HCT116 (cell line): ENCODE measurements around the gene EPHA3. TPM values are rescaled to one million over a fixed set of nuclear protein-coding genes. Genes with fewer than 3 reads are reported as not detected.

ENCODE experiments used
- ATAC-seq: fragments of 200-7000 bp; cut with Tn5 transposase; 2 replicates; pipeline ENCODE4 v1.9.1; 2020; ENCODE audit warnings: mild to moderate bottlenecking, moderate library complexity
- BruUV-seq: library from RNA; stranded (reverse); fragments of 400-500 nt; replicated peaks from 2 replicates; lab custom pipeline; 2021; lab: Mats Ljungman, UMichigan
- CTCF ChIA-PET: fragments of 300-600 bp; sonication (Branson Sonifier 250); formaldehyde crosslinking; loops from one replicate; lab custom pipeline; 2021; ENCODE audit warnings: antibody characterized with exemption; lab: Charles Lee
- POLR2A ChIA-PET: fragments of 300-600, 350-600 bp; sonication (Branson Sonifier 250); formaldehyde crosslinking; loops from one replicate; lab custom pipeline; 2021; ENCODE audit warnings: antibody characterized with exemption; lab: Charles Lee
- RAD21 ChIA-PET, 2 experiments: fragments of 300-600 bp; sonication (Branson Sonifier 250); formaldehyde crosslinking; loops; one replicate each; lab custom pipeline; 2023; ENCODE audit warnings: low total read pairs in 2 of 2; ENCODE audit not compliant: uncharacterized antibody in 2 of 2, unreplicated experiment in 2 of 2, low non-redundant PET in 1 of 2; lab: Charles Lee
- DNase-seq: peaks from one replicate; pipeline ENCODE4 v3.0.0-alpha.2; 2010; ENCODE audit warnings: low read depth, low spot score
- H2AFZ ChIP-seq: fragments of 200-600 bp; shearing (Covaris generic), sonication (generic); 2 replicates; pipeline ENCODE4 v1.6.1; 2017; ENCODE audit warnings: low read depth, mixed run types, mixed read lengths, antibody characterized with exemption, low read length; ENCODE audit not compliant: poor library complexity, severe bottlenecking
- H3K27ac ChIP-seq: 2 replicates; pipeline ENCODE4 v1.5.1; 2012; ENCODE audit warnings: low read depth, low read length
- H3K27me3 ChIP-seq: fragments of 200-600 bp; sonication (generic); 2 replicates; pipeline ENCODE4 v1.6.1; 2016; ENCODE audit warnings: mixed run types, low read length, mixed read lengths; ENCODE audit not compliant: insufficient read depth
- H3K36me3 ChIP-seq, 2 experiments: fragments of 200-500 bp in 1 of 2; fragments of 200-600 bp in 1 of 2; sonication (Bioruptor generic) in 1 of 2; sonication (generic) in 1 of 2; 2 replicates each; pipeline versions ENCODE4 v1.5.1 to v1.6.1; 2014 to 2016; ENCODE audit warnings: low read length in 2 of 2, inconsistent platforms in 1 of 2, mixed read lengths in 1 of 2, mixed run types in 1 of 2; ENCODE audit not compliant: insufficient read depth in 2 of 2, control insufficient read depth in 1 of 2
- H3K4me1 ChIP-seq, 2 experiments: fragments of 200-600 bp in 1 of 2; sonication (generic) in 1 of 2; 2 replicates each; pipeline versions ENCODE4 v1.5.1 to v1.6.1; 2012 to 2017; ENCODE audit warnings: low read length in 2 of 2, inconsistent platforms in 1 of 2, mild to moderate bottlenecking in 1 of 2, mixed read lengths in 1 of 2, mixed run types in 1 of 2, moderate library complexity in 1 of 2; ENCODE audit not compliant: insufficient read depth in 2 of 2, control insufficient read depth in 1 of 2
- H3K4me2 ChIP-seq: fragments of 200-600 bp; sonication (generic); 2 replicates; pipeline ENCODE4 v1.6.1; 2017; ENCODE audit warnings: mixed run types, low read length, mixed read lengths
- H3K4me3 ChIP-seq, 2 experiments: fragments of 200-600 bp in 1 of 2; sonication (generic) in 1 of 2; replicated peaks in 1 of 2; 2 replicates each; pipeline ENCODE4 v1.5.1; 2011 to 2016; ENCODE audit warnings: low read length in 2 of 2, control low read depth in 1 of 2, low read depth in 1 of 2, mild to moderate bottlenecking in 1 of 2, mixed read lengths in 1 of 2, mixed run types in 1 of 2
- H3K79me2 ChIP-seq: fragments of 200-600 bp; sonication (generic); 2 replicates; pipeline ENCODE4 v1.6.1; 2017; ENCODE audit warnings: mild to moderate bottlenecking, mixed run types, low read length, moderate library complexity, mixed read lengths; ENCODE audit not compliant: insufficient read depth
- H3K9ac ChIP-seq: fragments of 200-600 bp; sonication (generic); 2 replicates; pipeline ENCODE4 v1.6.1; 2016; ENCODE audit warnings: low read length, mixed read lengths
- H3K9me2 ChIP-seq: fragments of 200-600 bp; sonication (generic), shearing (Covaris generic); 2 replicates; pipeline ENCODE4 v1.6.1; 2017; ENCODE audit warnings: mixed run types, mild to moderate bottlenecking, moderate library complexity; ENCODE audit not compliant: insufficient read depth
- H3K9me3 ChIP-seq, 2 experiments: fragments of 200-500 bp in 1 of 2; fragments of 200-600 bp in 1 of 2; sonication (Bioruptor generic) in 1 of 2; sonication (generic) in 1 of 2; 2 replicates each; pipeline ENCODE4 v1.6.1; 2014 to 2017; ENCODE audit warnings: low read length in 2 of 2, mixed read lengths in 2 of 2, inconsistent platforms in 1 of 2, low read depth in 1 of 2, mild to moderate bottlenecking in 1 of 2, mixed run types in 1 of 2, moderate library complexity in 1 of 2; ENCODE audit not compliant: control insufficient read depth in 1 of 2, insufficient read depth in 1 of 2
- H4K20me1 ChIP-seq: fragments of 200-600 bp; sonication (generic), shearing (Covaris generic); 2 replicates; pipeline ENCODE4 v1.6.1; 2017; ENCODE audit warnings: mixed run types, mild to moderate bottlenecking, moderate library complexity; ENCODE audit not compliant: insufficient read depth
- ATF3 ChIP-seq: IDR thresholded peaks from 2 replicates; pipeline ENCODE4 v1.6.1; 2012
- CBX3 ChIP-seq: IDR thresholded peaks from 2 replicates; pipeline ENCODE4 v1.6.1; 2012; ENCODE audit warnings: low read depth
- CEBPB ChIP-seq: IDR thresholded peaks from 2 replicates; pipeline ENCODE4 v1.6.1; 2012; ENCODE audit warnings: low read depth
- EGR1 ChIP-seq: IDR thresholded peaks from 2 replicates; pipeline ENCODE4 v1.6.1; 2012; ENCODE audit warnings: low read depth
- ELF1 ChIP-seq: IDR thresholded peaks from 2 replicates; pipeline ENCODE4 v1.6.1; 2012; ENCODE audit warnings: low read depth, borderline replicate concordance
- EZH2phosphoT487 ChIP-seq: fragments of 200-600 bp; IDR thresholded peaks from 2 replicates; pipeline ENCODE4 v1.6.1; 2018; ENCODE audit warnings: antibody characterized with exemption, borderline replicate concordance
- FOSL1 ChIP-seq: IDR thresholded peaks from 2 replicates; pipeline ENCODE4 v1.6.1; 2012; ENCODE audit warnings: low read depth
- JUND ChIP-seq: IDR thresholded peaks from 2 replicates; pipeline ENCODE4 v1.6.1; 2012
- POLR2A ChIP-seq: IDR thresholded peaks from 2 replicates; pipeline ENCODE4 v1.7.0; 2011; ENCODE audit warnings: borderline replicate concordance; ENCODE audit not compliant: insufficient read depth, insufficient read length; ENCODE audit errors: extremely low read depth
- POLR2AphosphoS5 ChIP-seq: IDR thresholded peaks from 2 replicates; pipeline ENCODE4 v1.6.1; 2011; ENCODE audit warnings: mild to moderate bottlenecking, low read depth, low read length, moderate library complexity
- RAD21 ChIP-seq: IDR thresholded peaks from 2 replicates; pipeline ENCODE4 v1.6.1; 2012; ENCODE audit warnings: low read depth, mild to moderate bottlenecking
- SIN3A ChIP-seq: IDR thresholded peaks from 2 replicates; pipeline ENCODE4 v1.6.1; 2012; ENCODE audit warnings: low read depth
- TCF7L2 ChIP-seq: IDR thresholded peaks from 2 replicates; pipeline ENCODE4 v1.7.0; 2011; ENCODE audit warnings: borderline replicate concordance, inconsistent platforms; ENCODE audit not compliant: insufficient read depth, insufficient read length; ENCODE audit errors: extremely low read depth
- YY1 ChIP-seq: IDR thresholded peaks from 2 replicates; pipeline ENCODE4 v1.6.1; 2011; ENCODE audit warnings: low read length, low read depth, moderate library complexity, mild to moderate bottlenecking; ENCODE audit not compliant: insufficient replicate concordance; ENCODE audit errors: extremely low read depth
- ZFX ChIP-seq: fragments of 450-650 bp; IDR thresholded peaks from 2 replicates; pipeline ENCODE4 v1.6.1; 2017
- ZNF274 ChIP-seq: fragments of 200-500 bp; sonication (Bioruptor generic); IDR thresholded peaks from 2 replicates; pipeline ENCODE4 v1.6.1; 2014; ENCODE audit warnings: mild to moderate bottlenecking, low read depth, low read length, inconsistent platforms
- intact Hi-C: fragments of 100-400 bp; cut with micrococcal nuclease; formaldehyde crosslinking; loops from 2 replicates; pipeline ENCODE4 v1.10.0; 2022
- total RNA-seq: library from RNA; stranded (reverse); gene quantifications from one replicate; pipeline ENCODE4 v1.2.1, GENCODE V29; 2021; ENCODE audit not compliant: unreplicated experiment
- TF ChIP-seq, protein P1 (sequence below), 3 experiments: fragments of 200-600 bp in 1 of 3; sonication (generic) in 1 of 3; IDR thresholded peaks in 2 of 3; conservative IDR thresholded peaks in 1 of 3; 2 replicates each; pipeline ENCODE4 v1.5.1; 2012 to 2017; ENCODE audit warnings: low read depth in 2 of 3, low read length in 2 of 3, antibody characterized with exemption in 1 of 3, borderline replicate concordance in 1 of 3, control low read depth in 1 of 3, mild to moderate bottlenecking in 1 of 3, mixed read lengths in 1 of 3, mixed run types in 1 of 3, moderate library complexity in 1 of 3; ENCODE audit not compliant: insufficient read depth in 1 of 3
- TF ChIP-seq, protein P2 (sequence below): IDR thresholded peaks from 2 replicates; pipeline ENCODE4 v1.6.1; 2012
- TF ChIP-seq, protein P3 (sequence below): IDR thresholded peaks from 2 replicates; pipeline ENCODE4 v1.6.1; 2012; ENCODE audit warnings: low read depth
- TF ChIP-seq, protein P4 (sequence below): IDR thresholded peaks from 2 replicates; pipeline ENCODE4 v1.6.1; 2011; ENCODE audit warnings: mild to moderate bottlenecking, low read length, moderate library complexity; ENCODE audit not compliant: insufficient replicate concordance; ENCODE audit errors: extremely low read depth

The EPHA3 gene
- total RNA-seq, 1 experiment from 2014 or later, result not detected

- TF ChIP-seq, protein P1, sequence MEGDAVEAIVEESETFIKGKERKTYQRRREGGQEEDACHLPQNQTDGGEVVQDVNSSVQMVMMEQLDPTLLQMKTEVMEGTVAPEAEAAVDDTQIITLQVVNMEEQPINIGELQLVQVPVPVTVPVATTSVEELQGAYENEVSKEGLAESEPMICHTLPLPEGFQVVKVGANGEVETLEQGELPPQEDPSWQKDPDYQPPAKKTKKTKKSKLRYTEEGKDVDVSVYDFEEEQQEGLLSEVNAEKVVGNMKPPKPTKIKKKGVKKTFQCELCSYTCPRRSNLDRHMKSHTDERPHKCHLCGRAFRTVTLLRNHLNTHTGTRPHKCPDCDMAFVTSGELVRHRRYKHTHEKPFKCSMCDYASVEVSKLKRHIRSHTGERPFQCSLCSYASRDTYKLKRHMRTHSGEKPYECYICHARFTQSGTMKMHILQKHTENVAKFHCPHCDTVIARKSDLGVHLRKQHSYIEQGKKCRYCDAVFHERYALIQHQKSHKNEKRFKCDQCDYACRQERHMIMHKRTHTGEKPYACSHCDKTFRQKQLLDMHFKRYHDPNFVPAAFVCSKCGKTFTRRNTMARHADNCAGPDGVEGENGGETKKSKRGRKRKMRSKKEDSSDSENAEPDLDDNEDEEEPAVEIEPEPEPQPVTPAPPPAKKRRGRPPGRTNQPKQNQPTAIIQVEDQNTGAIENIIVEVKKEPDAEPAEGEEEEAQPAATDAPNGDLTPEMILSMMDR (IDR thresholded peaks at IDR 0.05 in 2 of 3, conservative IDR thresholded peaks at IDR 0.05 in 1 of 3; ENCODE audit: borderline replicate concordance in 1 of 3, insufficient read depth in 1 of 3, low read depth in 2 of 3, low read length in 2 of 3), result no peak
These were observed 5.5 kb upstream of the EPHA3 start (continued) for GRCh38 chr3:89101921-89102320.

GRCh38 chr3:89104499-89104898, 2.9 kb upstream of the EPHA3 start:
- ChIA-PET CTCF (no interaction called here), POLR2A (no interaction called here), RAD21 (no interaction called here)
- no TSS peak for BruUV-seq
- DNase-seq (no peak), ATAC-seq (no peak)
- H3K9ac ChIP-seq, result no peak overlapping the region
- H4K20me1 ChIP-seq, result no peaks in the 10 kb centered on the region
- H3K27ac ChIP-seq, result no peak overlapping the region
- no peak overlapping the region for H2AFZ ChIP-seq
- H3K27me3 ChIP-seq, result no peaks in the 10 kb centered on the region
- no peaks in the 10 kb centered on the region for H3K9me2 ChIP-seq
- no peak overlapping the region for H3K4me2 ChIP-seq
- intact Hi-C loops, result no loop called here
- H3K9me3 ChIP-seq, result peaks cover 10 to 21% of the 10 kb centered on the region in 2 experiments; a peak in 2 of 4 replicates
- H3K4me1 ChIP-seq, result no peaks in the 10 kb centered on the region
- no peaks in the 10 kb centered on the region for H3K36me3 ChIP-seq
- TF ChIP-seq EGR1, result no peak
- no peak for TF ChIP-seq YY1
- no peak for TF ChIP-seq ATF3
- TF ChIP-seq, protein P2, sequence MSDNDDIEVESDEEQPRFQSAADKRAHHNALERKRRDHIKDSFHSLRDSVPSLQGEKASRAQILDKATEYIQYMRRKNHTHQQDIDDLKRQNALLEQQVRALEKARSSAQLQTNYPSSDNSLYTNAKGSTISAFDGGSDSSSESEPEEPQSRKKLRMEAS, result no peak
- TF ChIP-seq JUND, result no peak
- TF ChIP-seq POLR2AphosphoS5, result no peak
- no peak for TF ChIP-seq FOSL1
- no peak for TF ChIP-seq ELF1
- no peak for TF ChIP-seq RAD21
- TF ChIP-seq ZNF274, result no peak
- no peak for TF ChIP-seq ZFX
- no peak for TF ChIP-seq SIN3A
- TF ChIP-seq POLR2A, result no peak
- no peak for TF ChIP-seq TCF7L2
- no peak for TF ChIP-seq CBX3
- TF ChIP-seq, protein P3, sequence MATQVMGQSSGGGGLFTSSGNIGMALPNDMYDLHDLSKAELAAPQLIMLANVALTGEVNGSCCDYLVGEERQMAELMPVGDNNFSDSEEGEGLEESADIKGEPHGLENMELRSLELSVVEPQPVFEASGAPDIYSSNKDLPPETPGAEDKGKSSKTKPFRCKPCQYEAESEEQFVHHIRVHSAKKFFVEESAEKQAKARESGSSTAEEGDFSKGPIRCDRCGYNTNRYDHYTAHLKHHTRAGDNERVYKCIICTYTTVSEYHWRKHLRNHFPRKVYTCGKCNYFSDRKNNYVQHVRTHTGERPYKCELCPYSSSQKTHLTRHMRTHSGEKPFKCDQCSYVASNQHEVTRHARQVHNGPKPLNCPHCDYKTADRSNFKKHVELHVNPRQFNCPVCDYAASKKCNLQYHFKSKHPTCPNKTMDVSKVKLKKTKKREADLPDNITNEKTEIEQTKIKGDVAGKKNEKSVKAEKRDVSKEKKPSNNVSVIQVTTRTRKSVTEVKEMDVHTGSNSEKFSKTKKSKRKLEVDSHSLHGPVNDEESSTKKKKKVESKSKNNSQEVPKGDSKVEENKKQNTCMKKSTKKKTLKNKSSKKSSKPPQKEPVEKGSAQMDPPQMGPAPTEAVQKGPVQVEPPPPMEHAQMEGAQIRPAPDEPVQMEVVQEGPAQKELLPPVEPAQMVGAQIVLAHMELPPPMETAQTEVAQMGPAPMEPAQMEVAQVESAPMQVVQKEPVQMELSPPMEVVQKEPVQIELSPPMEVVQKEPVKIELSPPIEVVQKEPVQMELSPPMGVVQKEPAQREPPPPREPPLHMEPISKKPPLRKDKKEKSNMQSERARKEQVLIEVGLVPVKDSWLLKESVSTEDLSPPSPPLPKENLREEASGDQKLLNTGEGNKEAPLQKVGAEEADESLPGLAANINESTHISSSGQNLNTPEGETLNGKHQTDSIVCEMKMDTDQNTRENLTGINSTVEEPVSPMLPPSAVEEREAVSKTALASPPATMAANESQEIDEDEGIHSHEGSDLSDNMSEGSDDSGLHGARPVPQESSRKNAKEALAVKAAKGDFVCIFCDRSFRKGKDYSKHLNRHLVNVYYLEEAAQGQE, result no peak
- TF ChIP-seq EZH2phosphoT487, result no peak
- no peak for TF ChIP-seq CEBPB
- TF ChIP-seq, protein P4, sequence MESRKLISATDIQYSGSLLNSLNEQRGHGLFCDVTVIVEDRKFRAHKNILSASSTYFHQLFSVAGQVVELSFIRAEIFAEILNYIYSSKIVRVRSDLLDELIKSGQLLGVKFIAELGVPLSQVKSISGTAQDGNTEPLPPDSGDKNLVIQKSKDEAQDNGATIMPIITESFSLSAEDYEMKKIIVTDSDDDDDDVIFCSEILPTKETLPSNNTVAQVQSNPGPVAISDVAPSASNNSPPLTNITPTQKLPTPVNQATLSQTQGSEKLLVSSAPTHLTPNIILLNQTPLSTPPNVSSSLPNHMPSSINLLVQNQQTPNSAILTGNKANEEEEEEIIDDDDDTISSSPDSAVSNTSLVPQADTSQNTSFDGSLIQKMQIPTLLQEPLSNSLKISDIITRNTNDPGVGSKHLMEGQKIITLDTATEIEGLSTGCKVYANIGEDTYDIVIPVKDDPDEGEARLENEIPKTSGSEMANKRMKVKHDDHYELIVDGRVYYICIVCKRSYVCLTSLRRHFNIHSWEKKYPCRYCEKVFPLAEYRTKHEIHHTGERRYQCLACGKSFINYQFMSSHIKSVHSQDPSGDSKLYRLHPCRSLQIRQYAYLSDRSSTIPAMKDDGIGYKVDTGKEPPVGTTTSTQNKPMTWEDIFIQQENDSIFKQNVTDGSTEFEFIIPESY, result no peak
- no peaks in the 10 kb centered on the region for H3K79me2 ChIP-seq
- no peak overlapping the region for H3K4me3 ChIP-seq
